ENCODE measurements around the gene UBE3A. TPM values are rescaled to one million over a fixed set of nuclear protein-coding genes. Genes with fewer than 3 reads are reported as not detected.

The UBE3A gene
- total RNA-seq, 2 donors from 2014 or later: 92.2 to 101 TPM

GRCh38 chr15:25345943-25346342 lies 92.9 kb downstream of the UBE3A start:
- peaks cover 55% of the 10 kb centered on the region for H3K36me3 ChIP-seq (ENCODE audit: control insufficient read depth, insufficient read depth, low read length)
- peaks cover 10% of the 10 kb centered on the region for H3K4me1 Mint-ChIP-seq
- no peak overlapping the region for H3K27ac ChIP-seq (ENCODE audit: low read depth, low read length)
- H3K36me3 Mint-ChIP-seq (ENCODE audit: low read depth): peaks cover 42% of the 10 kb centered on the region
- H3K4me3 ChIP-seq (ENCODE audit: low read length): no peak overlapping the region
- H3K9ac ChIP-seq (ENCODE audit: extremely low read depth, low read length, poor library complexity, severe bottlenecking): no peak overlapping the region
- peak; percentile 75 for DNase-seq
- no peak overlapping the region for H3K4me3 Mint-ChIP-seq
- no peaks in the 10 kb centered on the region for H3K27me3 ChIP-seq (ENCODE audit: control insufficient read depth, insufficient read depth, low read length, poor library complexity, severe bottlenecking)
- 79% methylated on average over 3 of the region's 3 CpGs; no CpG with 5 or more reads in 1 of the 2 experiments for WGBS, 2 experiments (ENCODE audit: insufficient coverage in 1 of 2, insufficient read length in 1 of 2)
- no peaks in the 10 kb centered on the region for H3K4me1 ChIP-seq (ENCODE audit: control insufficient read depth, insufficient read depth, low read length)
- peaks cover 8% of the 10 kb centered on the region for H3K9me3 ChIP-seq (ENCODE audit: control insufficient read depth, low read length)
- peak; percentile 74 for TF ChIP-seq CTCF (conservative IDR thresholded peaks at IDR 0.05)
- H3K27ac Mint-ChIP-seq: no peak overlapping the region
- no peaks in the 10 kb centered on the region for H3K27me3 Mint-ChIP-seq (ENCODE audit: insufficient read depth)
- H3K9me3 Mint-ChIP-seq: peaks cover 3% of the 10 kb centered on the region

GRCh38 chr15:25342629-25343028 lies 96.2 kb downstream of the UBE3A start:
- no peaks in the 10 kb centered on the region for H3K27me3 Mint-ChIP-seq (ENCODE audit: insufficient read depth)
- TF ChIP-seq CTCF (conservative IDR thresholded peaks at IDR 0.05): no peak
- H3K36me3 Mint-ChIP-seq (ENCODE audit: low read depth): peaks cover 32% of the 10 kb centered on the region
- H3K4me3 Mint-ChIP-seq: no peak overlapping the region
- no peaks in the 10 kb centered on the region for H3K9me3 Mint-ChIP-seq
- H3K27ac ChIP-seq (ENCODE audit: low read depth, low read length): no peak overlapping the region
- no peak overlapping the region for H3K9ac ChIP-seq (ENCODE audit: extremely low read depth, low read length, poor library complexity, severe bottlenecking)
- 93% methylated on average over 3 of the region's 3 CpGs; no CpG with 5 or more reads in 1 of the 2 experiments for WGBS, 2 experiments (ENCODE audit: insufficient coverage in 1 of 2, insufficient read length in 1 of 2)
- no peak for DNase-seq
- H3K4me1 ChIP-seq (ENCODE audit: control insufficient read depth, insufficient read depth, low read length): no peaks in the 10 kb centered on the region
- no peaks in the 10 kb centered on the region for H3K27me3 ChIP-seq (ENCODE audit: control insufficient read depth, insufficient read depth, low read length, poor library complexity, severe bottlenecking)
- H3K27ac Mint-ChIP-seq: peak overlapping the region; percentile 61
- H3K4me3 ChIP-seq (ENCODE audit: low read length): no peak overlapping the region
- no peaks in the 10 kb centered on the region for H3K9me3 ChIP-seq (ENCODE audit: control insufficient read depth, low read length)
- peaks cover 54% of the 10 kb centered on the region for H3K36me3 ChIP-seq (ENCODE audit: control insufficient read depth, insufficient read depth, low read length)
- H3K4me1 Mint-ChIP-seq: peaks cover 10% of the 10 kb centered on the region

- no peak overlapping the region for H3K4me3 ChIP-seq (ENCODE audit: low read length)
- no peaks in the 10 kb centered on the region for H3K27me3 Mint-ChIP-seq (ENCODE audit: insufficient read depth)
- H3K4me1 ChIP-seq (ENCODE audit: control insufficient read depth, insufficient read depth, low read length): no peaks in the 10 kb centered on the region
- DNase-seq: no peak
- peaks cover 8% of the 10 kb centered on the region for H3K4me1 Mint-ChIP-seq
- H3K27ac Mint-ChIP-seq: no peak overlapping the region
- no peaks in the 10 kb centered on the region for H3K27me3 ChIP-seq (ENCODE audit: control insufficient read depth, insufficient read depth, low read length, poor library complexity, severe bottlenecking)
- H3K4me3 Mint-ChIP-seq: no peak overlapping the region
- no peak overlapping the region for H3K9ac ChIP-seq (ENCODE audit: extremely low read depth, low read length, poor library complexity, severe bottlenecking)
- 97 to 100% methylated on average over 2 of the region's 2 CpGs for WGBS, 2 experiments (ENCODE audit: insufficient coverage in 1 of 2, insufficient read length in 1 of 2)
- H3K9me3 ChIP-seq (ENCODE audit: control insufficient read depth, low read length): peaks cover 4% of the 10 kb centered on the region
- no peak overlapping the region for H3K27ac ChIP-seq (ENCODE audit: low read depth, low read length)
- no peak for TF ChIP-seq CTCF (conservative IDR thresholded peaks at IDR 0.05)
- H3K36me3 Mint-ChIP-seq (ENCODE audit: low read depth): peaks cover 57% of the 10 kb centered on the region
- H3K36me3 ChIP-seq (ENCODE audit: control insufficient read depth, insufficient read depth, low read length): peaks cover 73% of the 10 kb centered on the region
- H3K9me3 Mint-ChIP-seq: no peaks in the 10 kb centered on the region
These were observed 99.4 kb downstream of the UBE3A start for GRCh38 chr15:25339431-25339830.
